ENCODE measurements around the gene PMIS2.
"Not testable (repeated sequence)": the region's sequence is repeated elsewhere in the genome, so short reads cannot be mapped to it uniquely, and the experiment has no call there.

The PMIS2 gene

GRCh38 chr19:35562336-35562735, 23.6 kb upstream of the PMIS2 start:
- Mint-ChIP-seq H3K4me3 (no peak overlapping the region), H3K9me3 (no peaks in the 10 kb centered on the region), H3K27ac (no peak overlapping the region), H3K27me3 (peaks cover 40% of the 10 kb centered on the region), H3K4me1 (ENCODE audit: low read depth) (peaks cover 5% of the 10 kb centered on the region), H3K36me3 (ENCODE audit: low read depth) (no peaks in the 10 kb centered on the region)

- Mint-ChIP-seq H3K27ac (no peak overlapping the region), H3K27me3 (peaks cover 38% of the 10 kb centered on the region), H3K4me3 (no peak overlapping the region), H3K4me1 (ENCODE audit: low read depth) (peaks cover 2% of the 10 kb centered on the region), H3K36me3 (ENCODE audit: low read depth) (no peaks in the 10 kb centered on the region), H3K9me3 (no peaks in the 10 kb centered on the region)
Observed at GRCh38 chr19:35562776-35563175, 23.2 kb upstream of the PMIS2 start.

GRCh38 chr19:35563207-35563829, 22.7 kb upstream of the PMIS2 start, which contains the start of gene ATP4A:
Gene ATP4A, minus strand, starts transcription at chr19:35563658. Its CDS starts 29 bp downstream, at chr19:35563629.
- Mint-ChIP-seq H3K27me3 (peaks cover 36% of the 10 kb centered on the region), H3K4me3 (no peak within 1 kb of the TSS)

GRCh38 chr19:35565016-35565856, 20.7 kb upstream of the PMIS2 start:
- H3K4me1 Mint-ChIP-seq (ENCODE audit: low read depth), result no peaks in the 10 kb centered on the region
- H3K4me3 Mint-ChIP-seq, result no peak overlapping the region
- H3K27ac Mint-ChIP-seq, result no peak overlapping the region
- H3K36me3 Mint-ChIP-seq (ENCODE audit: low read depth), result no peaks in the 10 kb centered on the region
- H3K27me3 Mint-ChIP-seq, result peaks cover 25% of the 10 kb centered on the region
- no peaks in the 10 kb centered on the region for H3K9me3 Mint-ChIP-seq

More at GRCh38 chr19:35563207-35563829, 22.7 kb upstream of the PMIS2 start, which contains the start of gene ATP4A:
- Mint-ChIP-seq H3K36me3 (ENCODE audit: low read depth) (no peaks in the 10 kb centered on the region), H3K4me1 (ENCODE audit: low read depth) (no peaks in the 10 kb centered on the region), H3K27ac (no peak within 1 kb of the TSS), H3K9me3 (no peaks in the 10 kb centered on the region)

- peaks cover 23% of the 10 kb centered on the region for H3K27me3 Mint-ChIP-seq
- H3K4me3 Mint-ChIP-seq, result no peak overlapping the region
- no peak overlapping the region for H3K27ac Mint-ChIP-seq
- no peaks in the 10 kb centered on the region for H3K36me3 Mint-ChIP-seq (ENCODE audit: low read depth)
- no peaks in the 10 kb centered on the region for H3K4me1 Mint-ChIP-seq (ENCODE audit: low read depth)
- no peaks in the 10 kb centered on the region for H3K9me3 Mint-ChIP-seq
Observed at GRCh38 chr19:35566738-35567137, 19.2 kb upstream of the PMIS2 start.

- H3K36me3 Mint-ChIP-seq (ENCODE audit: low read depth), result no peaks in the 10 kb centered on the region
- H3K4me1 Mint-ChIP-seq (ENCODE audit: low read depth), result no peaks in the 10 kb centered on the region
- peaks cover 19% of the 10 kb centered on the region for H3K27me3 Mint-ChIP-seq
- H3K4me3 Mint-ChIP-seq, result no peak overlapping the region
- H3K9me3 Mint-ChIP-seq, result no peaks in the 10 kb centered on the region
- H3K27ac Mint-ChIP-seq, result no peak overlapping the region
Observed at GRCh38 chr19:35569281-35569781, 16.6 kb upstream of the PMIS2 start.

GRCh38 chr19:35571406-35571965, 14.5 kb upstream of the PMIS2 start:
- H3K9me3 Mint-ChIP-seq, result peaks cover 16% of the 10 kb centered on the region
- H3K4me1 Mint-ChIP-seq (ENCODE audit: low read depth), result no peaks in the 10 kb centered on the region
- no peak overlapping the region for H3K27ac Mint-ChIP-seq
- peaks cover 24% of the 10 kb centered on the region for H3K27me3 Mint-ChIP-seq
- peaks cover 8% of the 10 kb centered on the region for H3K36me3 Mint-ChIP-seq (ENCODE audit: low read depth)
- no peak overlapping the region for H3K4me3 Mint-ChIP-seq

GRCh38 chr19:35577918-35578317, 8.1 kb upstream of the PMIS2 start:
- H3K9me3 Mint-ChIP-seq, result peaks cover 27% of the 10 kb centered on the region
- H3K4me1 Mint-ChIP-seq (ENCODE audit: low read depth), result no peaks in the 10 kb centered on the region
- H3K36me3 Mint-ChIP-seq (ENCODE audit: low read depth), result peaks cover 13% of the 10 kb centered on the region
- no peak overlapping the region for H3K4me3 Mint-ChIP-seq
- H3K27me3 Mint-ChIP-seq, result peaks cover 4% of the 10 kb centered on the region
- no peak overlapping the region for H3K27ac Mint-ChIP-seq

GRCh38 chr19:35578707-35579106, 7.3 kb upstream of the PMIS2 start:
- Mint-ChIP-seq H3K36me3 (ENCODE audit: low read depth) (peaks cover 13% of the 10 kb centered on the region), H3K27me3 (peaks cover 8% of the 10 kb centered on the region), H3K9me3 (peaks cover 27% of the 10 kb centered on the region), H3K27ac (no peak overlapping the region), H3K4me3 (no peak overlapping the region), H3K4me1 (ENCODE audit: low read depth) (no peaks in the 10 kb centered on the region)

GRCh38 chr19:35582760-35583159, 3.2 kb upstream of the PMIS2 start:
- H3K4me1 Mint-ChIP-seq (ENCODE audit: low read depth), result no peaks in the 10 kb centered on the region
- no peak overlapping the region for H3K4me3 Mint-ChIP-seq
- H3K36me3 Mint-ChIP-seq (ENCODE audit: low read depth), result no peaks in the 10 kb centered on the region
- H3K9me3 Mint-ChIP-seq, result peaks cover 2% of the 10 kb centered on the region
- H3K27me3 Mint-ChIP-seq, result peaks cover 18% of the 10 kb centered on the region
- H3K27ac Mint-ChIP-seq, result no peak overlapping the region

GRCh38 chr19:35587321-35587720, 1.3 kb downstream of the PMIS2 start:
- Mint-ChIP-seq H3K4me1 (ENCODE audit: low read depth) (no peaks in the 10 kb centered on the region), H3K4me3 (no peak overlapping the region), H3K27me3 (peaks cover 18% of the 10 kb centered on the region), H3K9me3 (no peaks in the 10 kb centered on the region), H3K27ac (no peak overlapping the region), H3K36me3 (ENCODE audit: low read depth) (no peaks in the 10 kb centered on the region)

- peaks cover 10% of the 10 kb centered on the region for H3K27me3 Mint-ChIP-seq
- no peaks in the 10 kb centered on the region for H3K4me1 Mint-ChIP-seq (ENCODE audit: low read depth)
- no peak overlapping the region for H3K4me3 Mint-ChIP-seq
- no peaks in the 10 kb centered on the region for H3K9me3 Mint-ChIP-seq
- no peak overlapping the region for H3K27ac Mint-ChIP-seq
- H3K36me3 Mint-ChIP-seq (ENCODE audit: low read depth), result no peaks in the 10 kb centered on the region
Observed at GRCh38 chr19:35590875-35591274, 4.9 kb downstream of the PMIS2 start.

- no peaks in the 10 kb centered on the region for H3K9me3 Mint-ChIP-seq
- H3K27ac Mint-ChIP-seq, result no peak overlapping the region
- H3K4me1 Mint-ChIP-seq (ENCODE audit: low read depth), result no peaks in the 10 kb centered on the region
- no peak overlapping the region for H3K4me3 Mint-ChIP-seq
- H3K27me3 Mint-ChIP-seq, result peaks cover 5% of the 10 kb centered on the region
- no peaks in the 10 kb centered on the region for H3K36me3 Mint-ChIP-seq (ENCODE audit: low read depth)
Observed at GRCh38 chr19:35592226-35592625, 6.3 kb downstream of the PMIS2 start.

GRCh38 chr19:35595026-35595425, 9.1 kb downstream of the PMIS2 start:
- H3K27ac Mint-ChIP-seq; H3K9me3 Mint-ChIP-seq; H3K27me3 Mint-ChIP-seq; H3K36me3 Mint-ChIP-seq (ENCODE audit: low read depth); H3K4me3 Mint-ChIP-seq; H3K4me1 Mint-ChIP-seq (ENCODE audit: low read depth): not testable (repeated sequence)

GRCh38 chr19:35595928-35596327, 10.0 kb downstream of the PMIS2 start:
- H3K9me3 Mint-ChIP-seq, result no peaks in the 10 kb centered on the region
- H3K4me1 Mint-ChIP-seq (ENCODE audit: low read depth), result no peaks in the 10 kb centered on the region
- no peak overlapping the region for H3K4me3 Mint-ChIP-seq
- no peak overlapping the region for H3K27ac Mint-ChIP-seq
- H3K27me3 Mint-ChIP-seq, result peaks cover 5% of the 10 kb centered on the region
- no peaks in the 10 kb centered on the region for H3K36me3 Mint-ChIP-seq (ENCODE audit: low read depth)
